Measurements from ENCODE around the gene PLXNC1.

The PLXNC1 gene

DNA sequence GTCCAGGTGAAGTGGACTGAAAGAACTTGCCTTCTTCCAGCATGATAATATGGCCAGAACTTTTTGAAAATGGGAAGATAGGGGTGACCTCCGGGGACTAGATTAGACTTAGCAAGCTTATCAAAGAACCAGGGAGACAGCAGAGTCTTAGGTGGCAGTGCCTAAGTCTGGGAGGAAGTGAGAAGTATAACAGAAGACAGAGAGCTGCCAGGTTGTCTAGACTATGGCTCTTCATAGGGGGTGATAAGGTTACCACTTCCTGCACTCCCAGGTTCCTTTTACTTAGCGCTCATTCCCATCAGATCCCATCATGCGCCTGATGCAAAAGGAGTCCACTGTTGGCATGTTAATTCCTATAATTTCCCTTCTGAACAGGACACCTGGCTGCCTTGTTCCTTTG is 69.9 kb downstream of the PLXNC1 start:
- Histone ChIP-seq H3K27ac (ENCODE audit: low read length) (no peak overlapping the region), H3K9me2 (replicated peaks; ENCODE audit: insufficient read depth, low read length) (no peaks in the 10 kb centered on the region), H3K36me3 (replicated peaks; ENCODE audit: insufficient read depth, low read length) (peaks cover 4% of the 10 kb centered on the region), H3K27me3 (replicated peaks; ENCODE audit: insufficient read depth, low read length) (no peaks in the 10 kb centered on the region), H3K4me1 (ENCODE audit: low read length) (peaks cover 8% of the 10 kb centered on the region; the same call in 1 of the 2 replicates), H2AFZ (ENCODE audit: low read length) (no peak overlapping the region), H3F3A (ENCODE audit: insufficient read depth, low read length) (no peaks in the 10 kb centered on the region), H3K4me2 (ENCODE audit: low read depth, low read length) (no peak overlapping the region), H4K20me1 (ENCODE audit: insufficient read depth, low read length) (no peaks in the 10 kb centered on the region), H3K79me2 (ENCODE audit: low read length) (peaks cover 90% of the 10 kb centered on the region), H3K4me3 (ENCODE audit: low read length) (no peak overlapping the region), H3K9me3 (replicated peaks; ENCODE audit: insufficient read depth, low read length) (no peaks in the 10 kb centered on the region), H3K9ac (ENCODE audit: low read length) (no peak overlapping the region)
- TF ChIP-seq EZH2phosphoT487 (IDR thresholded peaks at IDR 0.05; ENCODE audit: low read length) (no peak), EZH2 (optimal IDR thresholded peaks at IDR 0.05; ENCODE audit: low read depth, low read length) (no peak), CTCF (IDR thresholded peaks at IDR 0.05; ENCODE audit: low read length) (no peak)
- no peak for DNase-seq

DNA sequence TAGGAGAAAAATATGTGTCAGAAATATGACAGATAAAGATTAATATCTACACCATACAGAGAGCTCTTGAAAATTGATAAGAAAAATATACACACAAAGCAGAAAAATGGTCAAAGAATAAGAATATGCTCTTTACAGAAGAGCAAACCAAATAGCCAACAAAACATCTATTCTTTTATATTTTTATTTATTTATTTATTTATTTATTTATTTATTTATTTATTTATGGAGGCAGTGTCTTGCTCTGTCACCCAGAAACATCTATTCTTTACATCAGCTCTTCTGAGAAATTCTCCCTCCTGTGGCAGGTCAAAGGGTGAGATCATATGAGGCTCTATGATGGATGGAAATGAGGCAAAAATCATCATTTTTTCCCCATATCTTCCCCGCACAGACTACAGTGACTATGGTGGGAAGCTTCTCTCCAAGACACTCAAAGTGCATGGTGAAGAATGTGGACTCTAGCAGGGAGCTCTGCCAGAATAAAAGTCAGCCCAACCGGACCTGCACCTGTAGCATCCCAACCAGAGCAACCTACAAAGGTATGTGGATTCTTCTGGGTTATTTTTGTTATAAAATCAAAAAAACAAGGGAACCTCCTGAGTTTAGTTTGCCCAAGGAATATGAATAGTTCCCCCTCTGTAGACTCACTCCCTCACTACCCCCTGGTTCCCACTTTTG is 71.4 kb downstream of the PLXNC1 start:
- Histone ChIP-seq H3K9me2 (replicated peaks; ENCODE audit: insufficient read depth, low read length) (no peaks in the 10 kb centered on the region), H3K79me2 (ENCODE audit: low read length) (peaks cover 92% of the 10 kb centered on the region)
- TF ChIP-seq EZH2phosphoT487 (IDR thresholded peaks at IDR 0.05; ENCODE audit: low read length) (no peak), CTCF (IDR thresholded peaks at IDR 0.05; ENCODE audit: low read length) (no peak), EZH2 (optimal IDR thresholded peaks at IDR 0.05; ENCODE audit: low read depth, low read length) (no peak)

DNA sequence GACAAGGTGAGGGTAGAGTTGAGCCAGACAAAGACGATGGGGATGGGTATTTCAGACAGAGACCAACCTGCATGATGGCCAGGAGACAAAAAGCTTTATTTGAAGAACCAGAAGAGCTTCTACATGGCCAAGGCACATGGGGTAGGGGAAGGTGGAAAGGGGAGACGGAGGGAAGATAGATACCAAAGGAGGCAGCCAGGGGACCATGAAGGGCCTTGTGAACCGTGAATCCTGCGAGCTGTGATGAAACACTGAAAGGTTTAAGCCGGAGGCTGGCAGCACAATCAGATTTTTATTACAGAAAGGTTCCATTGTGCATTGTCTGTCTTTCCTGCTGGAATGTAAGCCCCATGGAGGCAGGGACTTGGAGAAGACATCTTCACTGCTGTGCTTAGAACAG is 72.4 kb downstream of the PLXNC1 start:
- H3K4me3 ChIP-seq (ENCODE audit: low read length), result no peak overlapping the region
- no peak for DNase-seq
- H3K27me3 ChIP-seq (replicated peaks; ENCODE audit: insufficient read depth, low read length), result no peaks in the 10 kb centered on the region
- H4K20me1 ChIP-seq (ENCODE audit: insufficient read depth, low read length), result no peaks in the 10 kb centered on the region
- peaks cover 8% of the 10 kb centered on the region; the same call in 1 of the 2 replicates for H3K4me1 ChIP-seq (ENCODE audit: low read length)
- H3K9me3 ChIP-seq (replicated peaks; ENCODE audit: insufficient read depth, low read length), result no peaks in the 10 kb centered on the region
- H3K27ac ChIP-seq (ENCODE audit: low read length), result no peak overlapping the region
- peaks cover 94% of the 10 kb centered on the region for H3K79me2 ChIP-seq (ENCODE audit: low read length)
- H3K9ac ChIP-seq (ENCODE audit: low read length), result no peak overlapping the region
- no peaks in the 10 kb centered on the region for H3K9me2 ChIP-seq (replicated peaks; ENCODE audit: insufficient read depth, low read length)
- H3F3A ChIP-seq (ENCODE audit: insufficient read depth, low read length), result no peaks in the 10 kb centered on the region
- no peak overlapping the region for H3K4me2 ChIP-seq (ENCODE audit: low read depth, low read length)
- peaks cover 21% of the 10 kb centered on the region for H3K36me3 ChIP-seq (replicated peaks; ENCODE audit: insufficient read depth, low read length)
- no peak for TF ChIP-seq EZH2phosphoT487 (IDR thresholded peaks at IDR 0.05; ENCODE audit: low read length)
- no peak for TF ChIP-seq EZH2 (optimal IDR thresholded peaks at IDR 0.05; ENCODE audit: low read depth, low read length)
- TF ChIP-seq CTCF (IDR thresholded peaks at IDR 0.05; ENCODE audit: low read length), result no peak
- no peak overlapping the region for H2AFZ ChIP-seq (ENCODE audit: low read length)

More for the DNA sequence above, 71.4 kb downstream of the PLXNC1 start:
- Histone ChIP-seq H2AFZ (ENCODE audit: low read length) (no peak overlapping the region), H3F3A (ENCODE audit: insufficient read depth, low read length) (no peaks in the 10 kb centered on the region), H3K9me3 (replicated peaks; ENCODE audit: insufficient read depth, low read length) (no peaks in the 10 kb centered on the region), H3K36me3 (replicated peaks; ENCODE audit: insufficient read depth, low read length) (peaks cover 12% of the 10 kb centered on the region), H3K27ac (ENCODE audit: low read length) (no peak overlapping the region), H4K20me1 (ENCODE audit: insufficient read depth, low read length) (no peaks in the 10 kb centered on the region), H3K4me2 (ENCODE audit: low read depth, low read length) (no peak overlapping the region), H3K27me3 (replicated peaks; ENCODE audit: insufficient read depth, low read length) (no peaks in the 10 kb centered on the region), H3K4me1 (ENCODE audit: low read length) (peaks cover 8% of the 10 kb centered on the region; the same call in 1 of the 2 replicates), H3K4me3 (ENCODE audit: low read length) (no peak overlapping the region), H3K9ac (ENCODE audit: low read length) (no peak overlapping the region)
- no peak for DNase-seq

All from MM.1S (cell line).